ENCODE measurements around the gene ANKLE1. TPM values are rescaled to one million over a fixed set of nuclear protein-coding genes. Genes with fewer than 3 reads are reported as not detected.
A peak's percentile ranks its signal among the peaks of the same experiment; 100 is the strongest.

The ANKLE1 gene
- total RNA-seq, 1 experiment from 2014 or later = 0.16 TPM

DNA sequence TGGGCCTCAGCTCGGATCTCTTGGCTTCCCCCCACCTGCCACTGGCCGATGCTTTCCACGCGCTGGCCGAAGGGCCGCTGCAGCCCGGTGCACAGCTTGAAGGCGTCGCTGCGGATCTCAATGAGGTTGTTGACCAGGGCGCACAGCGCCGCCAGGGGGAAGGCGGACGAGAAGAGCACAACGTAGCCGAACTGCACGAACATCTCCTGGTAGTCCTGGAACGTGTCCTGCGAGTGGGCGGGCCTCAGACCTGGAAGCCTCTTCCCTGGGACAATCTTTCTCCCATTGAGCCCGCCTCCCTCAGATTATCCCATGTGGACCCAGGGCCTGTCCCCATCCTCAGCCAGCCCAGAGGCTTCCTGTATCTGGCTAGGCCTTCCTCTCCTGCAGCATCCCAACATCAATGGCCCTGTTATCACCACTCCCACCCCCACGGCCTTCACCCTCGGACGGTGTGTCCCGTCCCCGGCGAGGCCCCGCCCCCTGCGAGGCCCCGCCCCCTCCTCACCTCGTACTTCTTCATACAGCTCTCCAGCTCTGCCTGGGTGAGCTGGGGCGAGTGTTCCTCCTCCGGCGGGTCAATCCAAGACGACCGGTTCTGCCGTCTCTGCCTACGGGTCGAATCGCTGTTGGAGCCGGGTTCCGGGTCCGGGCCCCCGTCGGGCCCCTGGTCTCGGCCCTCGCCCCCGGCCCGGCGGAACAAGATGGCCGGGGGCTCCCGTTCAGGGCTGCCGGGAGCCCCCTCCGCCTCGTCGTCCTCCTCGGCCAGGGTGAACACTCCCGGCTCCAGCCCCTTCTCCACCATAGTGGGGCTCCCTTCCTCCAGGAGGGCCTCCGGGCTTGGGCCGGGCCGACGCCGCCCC, 46.2 kb downstream of the ANKLE1 start:
- Mint-ChIP-seq H3K36me3 (ENCODE audit: insufficient read depth, unreplicated experiment) (peaks cover 40% of the 10 kb centered on the region), H3K27ac (ENCODE audit: low read depth, unreplicated experiment) (no peak overlapping the region), H3K27me3 (ENCODE audit: insufficient read depth, unreplicated experiment) (no peaks in the 10 kb centered on the region), H3K9me3 (ENCODE audit: unreplicated experiment) (no peaks in the 10 kb centered on the region), H3K4me3 (ENCODE audit: unreplicated experiment) (peak overlapping the region; percentile 21), H3K4me1 (ENCODE audit: insufficient read depth, unreplicated experiment) (peaks cover 5% of the 10 kb centered on the region)
- no peak for DNase-seq (ENCODE audit: unreplicated experiment)
- ChIA-PET CTCF (interaction anchor here (0.6 to 0.7 kb wide), 2 partner anchors 18 to 32 kb away, joined by 3 to 4 read pairs; no protein-coding TSS in a partner anchor), POLR2A (no interaction called here)
- no TSS peak for BruUV-seq (replicated peaks)
- TF ChIP-seq, protein P1, sequence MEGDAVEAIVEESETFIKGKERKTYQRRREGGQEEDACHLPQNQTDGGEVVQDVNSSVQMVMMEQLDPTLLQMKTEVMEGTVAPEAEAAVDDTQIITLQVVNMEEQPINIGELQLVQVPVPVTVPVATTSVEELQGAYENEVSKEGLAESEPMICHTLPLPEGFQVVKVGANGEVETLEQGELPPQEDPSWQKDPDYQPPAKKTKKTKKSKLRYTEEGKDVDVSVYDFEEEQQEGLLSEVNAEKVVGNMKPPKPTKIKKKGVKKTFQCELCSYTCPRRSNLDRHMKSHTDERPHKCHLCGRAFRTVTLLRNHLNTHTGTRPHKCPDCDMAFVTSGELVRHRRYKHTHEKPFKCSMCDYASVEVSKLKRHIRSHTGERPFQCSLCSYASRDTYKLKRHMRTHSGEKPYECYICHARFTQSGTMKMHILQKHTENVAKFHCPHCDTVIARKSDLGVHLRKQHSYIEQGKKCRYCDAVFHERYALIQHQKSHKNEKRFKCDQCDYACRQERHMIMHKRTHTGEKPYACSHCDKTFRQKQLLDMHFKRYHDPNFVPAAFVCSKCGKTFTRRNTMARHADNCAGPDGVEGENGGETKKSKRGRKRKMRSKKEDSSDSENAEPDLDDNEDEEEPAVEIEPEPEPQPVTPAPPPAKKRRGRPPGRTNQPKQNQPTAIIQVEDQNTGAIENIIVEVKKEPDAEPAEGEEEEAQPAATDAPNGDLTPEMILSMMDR (IDR thresholded peaks at IDR 0.05; ENCODE audit: unreplicated experiment) = no peak
- intact Hi-C loops (cut with micrococcal nuclease) = no loop called here

DNA sequence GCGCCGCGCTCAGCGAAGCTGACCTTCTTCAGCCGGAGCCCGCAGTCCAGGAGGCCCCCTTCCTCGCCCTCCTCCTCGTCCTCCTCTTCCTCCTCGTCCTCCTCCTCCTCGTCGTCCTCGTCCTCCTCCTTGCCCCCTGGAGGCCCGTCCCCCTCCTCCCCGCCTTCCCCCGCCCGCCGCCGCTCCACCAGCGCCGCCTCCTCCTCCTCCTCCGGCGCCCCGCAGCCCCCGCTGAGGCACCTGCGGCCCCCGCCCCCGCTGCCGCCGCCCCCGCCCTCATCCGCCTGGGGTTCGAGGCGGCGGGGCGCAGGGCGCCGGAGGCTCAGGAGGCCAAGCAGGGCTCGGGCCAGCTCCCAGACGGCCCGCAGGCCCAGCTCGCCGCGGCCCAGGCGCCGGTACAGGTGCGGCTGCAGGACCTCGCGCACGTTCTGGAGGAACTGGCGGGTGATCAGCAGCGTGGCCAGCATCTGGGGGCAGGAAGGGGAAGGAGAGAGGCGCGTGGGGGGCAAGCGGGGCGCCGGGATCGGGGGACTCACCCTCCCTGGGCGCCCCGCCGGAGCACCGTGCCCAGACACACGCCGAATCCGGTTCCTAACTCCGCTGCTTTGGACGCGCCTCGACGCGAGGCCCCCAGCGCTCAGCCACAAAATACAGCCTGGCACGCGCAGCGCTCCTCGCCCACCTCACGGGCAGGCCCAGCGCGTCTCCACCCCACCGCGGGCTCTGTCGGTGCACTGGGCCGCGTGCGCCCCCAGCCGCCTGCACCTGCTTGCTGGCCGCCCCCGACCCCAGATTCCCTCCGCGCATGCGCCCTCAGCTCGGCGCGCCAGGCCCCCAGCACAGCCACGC, 47.0 kb downstream of the ANKLE1 start:
- Mint-ChIP-seq H3K4me1 (ENCODE audit: insufficient read depth, unreplicated experiment) (peaks cover 7% of the 10 kb centered on the region), H3K27ac (ENCODE audit: low read depth, unreplicated experiment) (no peak overlapping the region), H3K36me3 (ENCODE audit: insufficient read depth, unreplicated experiment) (peaks cover 35% of the 10 kb centered on the region), H3K4me3 (ENCODE audit: unreplicated experiment) (no peak overlapping the region), H3K9me3 (ENCODE audit: unreplicated experiment) (no peaks in the 10 kb centered on the region), H3K27me3 (ENCODE audit: insufficient read depth, unreplicated experiment) (no peaks in the 10 kb centered on the region)
- CTCF ChIA-PET = no interaction called here
- intact Hi-C loops (cut with micrococcal nuclease) = no loop called here
- TF ChIP-seq, protein P1 (IDR thresholded peaks at IDR 0.05; ENCODE audit: unreplicated experiment) = no peak
- BruUV-seq (replicated peaks) = no TSS peak
- DNase-seq (ENCODE audit: unreplicated experiment) = no peak
- POLR2A ChIA-PET = no interaction called here

DNA sequence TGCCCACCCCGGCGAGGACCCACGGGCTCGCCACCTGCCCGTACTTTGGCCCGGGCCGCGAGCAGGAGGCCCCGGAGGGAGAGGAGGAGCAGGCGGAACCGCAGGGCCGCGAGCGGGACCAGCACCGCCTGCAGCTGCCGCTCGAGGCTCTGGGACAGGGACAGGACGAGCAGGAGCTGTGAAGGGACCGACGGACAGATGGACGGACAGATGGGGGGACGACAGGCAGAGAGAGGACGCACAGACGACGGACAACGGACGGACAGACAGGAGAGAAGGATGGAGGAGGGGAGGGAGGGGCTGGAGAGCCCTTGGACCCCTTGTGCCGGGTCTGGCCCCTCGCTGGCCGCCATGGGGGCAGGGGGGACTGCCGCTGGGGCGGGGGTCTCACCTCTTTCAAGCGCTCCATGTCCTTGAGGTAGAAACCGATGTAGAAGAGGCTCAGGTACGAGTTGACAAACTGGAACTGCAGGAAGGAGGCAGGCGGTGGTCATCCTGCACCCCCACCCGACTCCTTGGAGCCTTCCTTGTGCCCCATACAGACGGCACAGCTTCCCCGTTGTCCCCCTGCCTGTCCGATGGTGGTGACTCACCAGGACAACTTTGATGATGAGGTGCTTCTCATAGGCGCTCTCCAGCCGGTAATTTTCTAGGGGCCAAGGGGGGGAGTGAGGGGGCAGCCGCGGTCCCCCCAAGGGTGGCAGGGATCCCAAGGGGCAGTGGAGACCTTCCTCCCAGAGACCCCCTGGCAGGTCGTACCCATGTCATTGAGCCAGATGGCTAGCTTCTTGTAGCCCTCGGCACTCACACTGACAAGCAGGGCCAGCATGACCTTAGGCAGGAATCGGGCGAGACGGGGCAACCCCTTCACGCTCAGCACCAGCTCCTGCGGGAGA, 47.9 kb downstream of the ANKLE1 start:
- H3K9me3 Mint-ChIP-seq (ENCODE audit: unreplicated experiment) = no peaks in the 10 kb centered on the region
- no TSS peak for BruUV-seq (replicated peaks)
- CTCF ChIA-PET = no interaction called here
- TF ChIP-seq, protein P1 (IDR thresholded peaks at IDR 0.05; ENCODE audit: unreplicated experiment) = no peak
- no peak for DNase-seq (ENCODE audit: unreplicated experiment)
- H3K27ac Mint-ChIP-seq (ENCODE audit: low read depth, unreplicated experiment) = no peak overlapping the region
- POLR2A ChIA-PET = interaction anchor here (0.6 to 10.1 kb wide), 2 partner anchors 22 to 252 kb away, joined by 3 to 152 read pairs; partner anchors contain the start of genes ABHD8, DDA1 and MRPL34
- intact Hi-C loops (cut with micrococcal nuclease) = no loop called here
- no peak overlapping the region for H3K4me3 Mint-ChIP-seq (ENCODE audit: unreplicated experiment)
- H3K27me3 Mint-ChIP-seq (ENCODE audit: insufficient read depth, unreplicated experiment) = no peaks in the 10 kb centered on the region
- peaks cover 34% of the 10 kb centered on the region for H3K36me3 Mint-ChIP-seq (ENCODE audit: insufficient read depth, unreplicated experiment)
- H3K4me1 Mint-ChIP-seq (ENCODE audit: insufficient read depth, unreplicated experiment) = peaks cover 14% of the 10 kb centered on the region

Data from MCF 10A (cell line).